GM12878 (cell line): ENCODE results near the gene RGS19. TPM values are rescaled to one million over a fixed set of nuclear protein-coding genes. Genes with fewer than 3 reads are reported as not detected.

ENCODE experiments used
- BACH1 ChIP-seq: fragments of 450-650 bp; IDR thresholded peaks from 2 replicates; pipeline ENCODE4 v1.6.1; 2017; ENCODE audit warnings: mild to moderate bottlenecking, borderline replicate concordance
- CBFB ChIP-seq: IDR thresholded peaks from 2 replicates; pipeline ENCODE4 v1.6.1; 2016; ENCODE audit warnings: antibody characterized with exemption, low read depth
- CREM ChIP-seq: IDR thresholded peaks from 2 replicates; pipeline ENCODE4 v1.6.1; 2014; ENCODE audit warnings: antibody characterized with exemption, low read depth
- EP300 ChIP-seq, 2 experiments: fragments of 150-350 bp in 1 of 2; IDR thresholded peaks; 2 replicates each; pipeline ENCODE4 v1.6.1; 2011 to 2012; ENCODE audit warnings: low read depth in 2 of 2, low read length in 2 of 2, borderline replicate concordance in 1 of 2, improper control_type of control experiment in 1 of 2, inconsistent platforms in 1 of 2; ENCODE audit not compliant: control insufficient read depth in 1 of 2
- IRF4 ChIP-seq: IDR thresholded peaks from 2 replicates; pipeline ENCODE4 v1.6.1; 2011; ENCODE audit warnings: low read depth, low read length
- RFX5 ChIP-seq: IDR thresholded peaks from 2 replicates; pipeline ENCODE4 v1.6.1; 2011; ENCODE audit warnings: low read depth, low read length, improper control_type of control experiment
- ZNF274 ChIP-seq: IDR thresholded peaks from one replicate; pipeline ENCODE4 v1.8.0; 2011; ENCODE audit not compliant: insufficient read length, insufficient read depth
- polyA plus RNA-seq, 11 experiments: library from polyadenylated mRNA; depleted of rRNA in 4 of 11; unstranded in 6 of 11; stranded (reverse) in 5 of 11; fragments of >200 nt; fragmentation: Nextera tagmentation in 4 of 11; fragmentation: Illumina TruSeq in 1 of 11; extraction: Ambion mirVana in 4 of 11; extraction: Trizol in 1 of 11; gene quantifications; 1 replicate in 1 of 11; 2 replicates in 10 of 11; pipeline versions ENCODE4 v1.2.1 to v1.2.3, GENCODE V29; 2011 to 2016; ENCODE audit warnings: inconsistent platforms in 2 of 11, missing spikeins in 2 of 11, low read depth in 1 of 11
- total RNA-seq, 4 experiments: library from RNA; depleted of rRNA in 3 of 4; stranded (reverse); fragments of >200 nt in 3 of 4; fragmentation: Illumina TruSeq in 1 of 4; extraction: Trizol in 1 of 4; gene quantifications; 2 replicates each; pipeline versions ENCODE4 v1.2.1 to v1.2.3, GENCODE V29; 2013 to 2021
- TF ChIP-seq, protein P1 (sequence below): fragments of 150-350 bp; IDR thresholded peaks from 2 replicates; pipeline ENCODE4 v1.6.1; 2016; ENCODE audit warnings: low read depth, low read length

Gene RGS19
- total and polyA plus RNA-seq, 10 of the 15 experiments (the other 5 are each of a cell fraction or from before 2014, with no cell fraction given): 0.82 to 62.4 (median 39.8) TPM

GRCh38 chr20:64035066-64035932 is 44.0 kb downstream of the RGS19 start (continued):
- no peak for TF ChIP-seq BACH1
- no peak for TF ChIP-seq RFX5
- TF ChIP-seq ZNF274: no peak
- TF ChIP-seq CBFB: peak; percentile 57; the same call in 1 of the 2 replicates
- no peak for TF ChIP-seq IRF4
- TF ChIP-seq, protein P1, sequence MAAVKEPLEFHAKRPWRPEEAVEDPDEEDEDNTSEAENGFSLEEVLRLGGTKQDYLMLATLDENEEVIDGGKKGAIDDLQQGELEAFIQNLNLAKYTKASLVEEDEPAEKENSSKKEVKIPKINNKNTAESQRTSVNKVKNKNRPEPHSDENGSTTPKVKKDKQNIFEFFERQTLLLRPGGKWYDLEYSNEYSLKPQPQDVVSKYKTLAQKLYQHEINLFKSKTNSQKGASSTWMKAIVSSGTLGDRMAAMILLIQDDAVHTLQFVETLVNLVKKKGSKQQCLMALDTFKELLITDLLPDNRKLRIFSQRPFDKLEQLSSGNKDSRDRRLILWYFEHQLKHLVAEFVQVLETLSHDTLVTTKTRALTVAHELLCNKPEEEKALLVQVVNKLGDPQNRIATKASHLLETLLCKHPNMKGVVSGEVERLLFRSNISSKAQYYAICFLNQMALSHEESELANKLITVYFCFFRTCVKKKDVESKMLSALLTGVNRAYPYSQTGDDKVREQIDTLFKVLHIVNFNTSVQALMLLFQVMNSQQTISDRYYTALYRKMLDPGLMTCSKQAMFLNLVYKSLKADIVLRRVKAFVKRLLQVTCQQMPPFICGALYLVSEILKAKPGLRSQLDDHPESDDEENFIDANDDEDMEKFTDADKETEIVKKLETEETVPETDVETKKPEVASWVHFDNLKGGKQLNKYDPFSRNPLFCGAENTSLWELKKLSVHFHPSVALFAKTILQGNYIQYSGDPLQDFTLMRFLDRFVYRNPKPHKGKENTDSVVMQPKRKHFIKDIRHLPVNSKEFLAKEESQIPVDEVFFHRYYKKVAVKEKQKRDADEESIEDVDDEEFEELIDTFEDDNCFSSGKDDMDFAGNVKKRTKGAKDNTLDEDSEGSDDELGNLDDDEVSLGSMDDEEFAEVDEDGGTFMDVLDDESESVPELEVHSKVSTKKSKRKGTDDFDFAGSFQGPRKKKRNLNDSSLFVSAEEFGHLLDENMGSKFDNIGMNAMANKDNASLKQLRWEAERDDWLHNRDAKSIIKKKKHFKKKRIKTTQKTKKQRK: no peak
- peak; percentile 56 to 73; a peak in 2 of 4 replicates for TF ChIP-seq EP300 (IDR thresholded peaks at IDR 0.05; ENCODE audit: borderline replicate concordance in 1 of 2, control insufficient read depth in 1 of 2, low read depth in 2 of 2, low read length in 2 of 2)
- peak; percentile 53 for TF ChIP-seq CREM
